Hematopoietic multipotent progenitor cell treated with erythropoietin and hydrocortisone succinate and interleukin-3 and kit ligand, for 8 days (in vitro differentiated cells): Measurements from ENCODE around the gene ATXN7L1.

Source experiments
- DNase-seq: peaks from one replicate; pipeline ENCODE4 v3.0.0-alpha.2; 2015

The ATXN7L1 gene

GRCh38 chr7:105822806-105823205 is 53.6 kb downstream of the ATXN7L1 start:
- no peak for DNase-seq

GRCh38 chr7:105821527-105821926 is 54.9 kb downstream of the ATXN7L1 start:
- no peak for DNase-seq

GRCh38 chr7:105820363-105821066 is 55.9 kb downstream of the ATXN7L1 start:
- peak; percentile 16 for DNase-seq

- no peak for DNase-seq
Measured at GRCh38 chr7:105819559-105819958, 56.8 kb downstream of the ATXN7L1 start.

GRCh38 chr7:105816954-105817615 is 59.3 kb downstream of the ATXN7L1 start:
- no peak for DNase-seq

- DNase-seq = no peak
Measured at GRCh38 chr7:105816266-105816843, 60.0 kb downstream of the ATXN7L1 start.

GRCh38 chr7:105815576-105815975 is 60.8 kb downstream of the ATXN7L1 start:
- no peak for DNase-seq

GRCh38 chr7:105814481-105814880 is 61.9 kb downstream of the ATXN7L1 start:
- no peak for DNase-seq

- no peak for DNase-seq
Measured at GRCh38 chr7:105811189-105811847, 65.1 kb downstream of the ATXN7L1 start.

GRCh38 chr7:105810556-105810955 is 65.8 kb downstream of the ATXN7L1 start:
- no peak for DNase-seq

- DNase-seq = peak; percentile 55
Measured at GRCh38 chr7:105808703-105809590, 67.5 kb downstream of the ATXN7L1 start.

GRCh38 chr7:105808209-105808608 is 68.2 kb downstream of the ATXN7L1 start:
- no peak for DNase-seq

- no peak for DNase-seq
Measured at GRCh38 chr7:105807448-105807762, 69.0 kb downstream of the ATXN7L1 start.

- DNase-seq = peak; percentile 6
Measured at GRCh38 chr7:105806592-105807447, 69.6 kb downstream of the ATXN7L1 start.

GRCh38 chr7:105805447-105806019 is 70.9 kb downstream of the ATXN7L1 start:
- no peak for DNase-seq

- no peak for DNase-seq
Measured at GRCh38 chr7:105803429-105803736, 73.0 kb downstream of the ATXN7L1 start.

GRCh38 chr7:105802604-105803428 is 73.6 kb downstream of the ATXN7L1 start:
- DNase-seq = no peak

GRCh38 chr7:105800849-105801534 is 75.4 kb downstream of the ATXN7L1 start:
- no peak for DNase-seq

- no peak for DNase-seq
Measured at GRCh38 chr7:105800442-105800841, 76.0 kb downstream of the ATXN7L1 start.

- no peak for DNase-seq
Measured at GRCh38 chr7:105799677-105800076, 76.7 kb downstream of the ATXN7L1 start.
